Upper lobe of left lung (tissue), 6 donors: ENCODE data around the gene KLF9. TPM values are rescaled to one million over a fixed set of nuclear protein-coding genes. Genes with fewer than 3 reads are reported as not detected.
A peak's percentile ranks its signal among the peaks of the same experiment; 100 is the strongest.

ENCODE experiments used
- ATAC-seq, 2 donors: fragments of 200-7000 bp; cut with Tn5 transposase; one replicate each; pipeline ENCODE4 v1.9.1; 2022; ENCODE audit warnings: mild to moderate bottlenecking in 2 of 2, moderate library complexity in 2 of 2; ENCODE audit not compliant: low FRiP score in 2 of 2
- DNase-seq, 2 donors: peaks; one replicate each; pipeline ENCODE4 v3.0.0-alpha.2; 2019 to 2020
- H3K27ac ChIP-seq, 4 donors: fragments of 200-600 bp; sonication (generic); one replicate each; pipeline ENCODE4 v1.5.1; 2016 to 2019
- H3K27me3 ChIP-seq, 4 donors: fragments of 200-600 bp; sonication (generic); one replicate each; pipeline ENCODE4 v1.5.1; 2017 to 2019
- H3K36me3 ChIP-seq, 4 donors: fragments of 200-600 bp; sonication (generic); one replicate each; pipeline ENCODE4 v1.5.1; 2016 to 2019
- H3K4me1 ChIP-seq, 4 donors: fragments of 200-600 bp; sonication (generic); one replicate each; pipeline ENCODE4 v1.5.1; 2018 to 2019
- H3K4me3 ChIP-seq, 4 donors: fragments of 200-600 bp; sonication (generic); one replicate each; pipeline ENCODE4 v1.5.1; 2017 to 2019; ENCODE audit warnings: mild to moderate bottlenecking in 2 of 4, moderate library complexity in 1 of 4
- H3K9me3 ChIP-seq, 4 donors: fragments of 200-600 bp; sonication (generic); one replicate each; pipeline ENCODE4 v1.5.1; 2018 to 2019
- CTCF ChIP-seq, 6 experiments: fragments of 450-650 bp in 4 of 6; fragments of 200-600 bp in 2 of 6; sonication (generic) in 2 of 6; IDR thresholded peaks; one replicate each; pipeline ENCODE4 v1.5.1; 2016 to 2019; ENCODE audit warnings: antibody characterized with exemption in 6 of 6
- EP300 ChIP-seq, 4 donors: sonication (generic); formaldehyde crosslinking; IDR thresholded peaks; one replicate each; pipeline ENCODE4 v1.5.1; 2017; ENCODE audit warnings: antibody characterized with exemption in 4 of 4, control low read depth in 2 of 4
- POLR2A ChIP-seq, 4 donors: fragments of 450-650 bp; IDR thresholded peaks; one replicate each; pipeline ENCODE4 v1.5.1; 2016 to 2017; ENCODE audit warnings: antibody characterized with exemption in 4 of 4, mild to moderate bottlenecking in 2 of 4
- POLR2AphosphoS5 ChIP-seq, 2 donors: sonication (generic); formaldehyde crosslinking; IDR thresholded peaks; one replicate each; pipeline ENCODE4 v1.5.1; 2017; ENCODE audit warnings: antibody characterized with exemption in 2 of 2
- WGBS, 2 donors: methylation state at CpG; one replicate each; pipeline ENCODE4 v1.1.5; 2017 to 2018; 5-methylcytosine and 5-hydroxymethylcytosine counted together
- total RNA-seq, 6 donors: library from RNA; depleted of rRNA in 4 of 6; stranded (reverse); fragments of >200 nt in 4 of 6; gene quantifications; one replicate each; pipeline versions ENCODE4 v1.1.0 to v1.2.1, GENCODE V29; 2016 to 2021
- donor health status: DM: no; HTN: no; CAD: no; lungs with moderate emphysema.
- donor health status: DM: no; HTN: yes; CAD: no; lungs with severe emphysema.

Gene KLF9
- total RNA-seq, 6 donors from 2014 or later: 51.8 to 135 (median 83.5) TPM

- H3K36me3 ChIP-seq: no peaks in the 10 kb centered on the region
- no peaks in the 10 kb centered on the region for H3K27me3 ChIP-seq
- no peaks in the 10 kb centered on the region for H3K4me1 ChIP-seq
- no peak overlapping the region for H3K4me3 ChIP-seq
- TF ChIP-seq CTCF (IDR thresholded peaks at IDR 0.05) (no peak), EP300 (IDR thresholded peaks at IDR 0.05) (no peak), POLR2AphosphoS5 (IDR thresholded peaks at IDR 0.05) (no peak), POLR2A (IDR thresholded peaks at IDR 0.05) (no peak)
- no peak for DNase-seq
- no peaks in the 10 kb centered on the region for H3K9me3 ChIP-seq
- H3K27ac ChIP-seq: no peak overlapping the region
- WGBS, 2 donors: 63 to 76% methylated on average over 1 of the region's 1 CpG
- no peak for ATAC-seq
These were observed 34.5 kb upstream of the KLF9 start for GRCh38 chr9:70448919-70449318.

DNA sequence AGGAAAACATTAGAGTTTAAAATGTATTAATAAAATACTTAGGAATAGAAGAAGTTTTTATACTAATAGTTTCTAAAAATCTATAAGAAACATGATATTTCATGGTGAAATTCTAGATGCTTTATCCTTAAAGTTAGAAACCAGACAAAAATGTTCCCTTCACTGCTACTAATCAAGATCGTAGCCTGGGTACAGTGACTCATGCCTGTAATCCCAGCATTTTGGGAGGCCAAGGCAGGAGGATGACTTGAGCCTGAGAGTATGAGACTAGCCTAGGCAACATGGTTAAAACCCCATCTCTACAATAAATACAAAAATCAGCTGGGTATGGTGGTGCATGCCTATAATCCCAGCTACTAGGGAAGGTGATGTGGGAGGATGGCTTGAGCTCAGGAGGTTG is 30.4 kb upstream of the KLF9 start:
- 79 to 92% methylated on average over 1 of the region's 1 CpG for WGBS, 2 donors

GRCh38 chr9:70442328-70442848 is 27.9 kb upstream of the KLF9 start:
- no peaks in the 10 kb centered on the region for H3K36me3 ChIP-seq
- TF ChIP-seq CTCF (IDR thresholded peaks at IDR 0.05) (no peak), EP300 (IDR thresholded peaks at IDR 0.05) (no peak), POLR2AphosphoS5 (IDR thresholded peaks at IDR 0.05) (no peak), POLR2A (IDR thresholded peaks at IDR 0.05) (no peak)
- H3K4me3 ChIP-seq: no peak overlapping the region
- H3K27ac ChIP-seq: no peak overlapping the region
- ATAC-seq (no peak), DNase-seq (no peak)
- peaks cover 5 to 31% (median 22%) of the 10 kb centered on the region in 4 donors for H3K4me1 ChIP-seq
- no peaks in the 10 kb centered on the region for H3K9me3 ChIP-seq
- WGBS, 2 donors: 82 to 92% methylated on average over 1 of the region's 1 CpG
- no peaks in the 10 kb centered on the region for H3K27me3 ChIP-seq

More for the DNA sequence above, 30.4 kb upstream of the KLF9 start:
- ATAC-seq: no peak
- no peak for TF ChIP-seq EP300 (IDR thresholded peaks at IDR 0.05)
- no peak for TF ChIP-seq CTCF (IDR thresholded peaks at IDR 0.05)
- no peak for TF ChIP-seq POLR2AphosphoS5 (IDR thresholded peaks at IDR 0.05)
- TF ChIP-seq POLR2A (IDR thresholded peaks at IDR 0.05): no peak
- Histone ChIP-seq H3K4me1 (peaks cover 0 to 5% (median 4%) of the 10 kb centered on the region in 4 donors), H3K9me3 (no peaks in the 10 kb centered on the region), H3K27me3 (no peaks in the 10 kb centered on the region), H3K27ac (no peak overlapping the region), H3K36me3 (no peaks in the 10 kb centered on the region), H3K4me3 (no peak overlapping the region)
- DNase-seq: no peak

GRCh38 chr9:70441622-70442021 is 27.2 kb upstream of the KLF9 start:
- Histone ChIP-seq H3K4me1 (peaks cover 5 to 37% (median 25%) of the 10 kb centered on the region in 4 donors), H3K27me3 (no peaks in the 10 kb centered on the region), H3K27ac (no peak overlapping the region), H3K4me3 (no peak overlapping the region), H3K9me3 (no peaks in the 10 kb centered on the region), H3K36me3 (no peaks in the 10 kb centered on the region)
- DNase-seq (no peak), ATAC-seq (no peak)
- no peak for TF ChIP-seq POLR2AphosphoS5 (IDR thresholded peaks at IDR 0.05)
- no peak for TF ChIP-seq CTCF (IDR thresholded peaks at IDR 0.05)
- TF ChIP-seq POLR2A (IDR thresholded peaks at IDR 0.05): no peak
- no peak for TF ChIP-seq EP300 (IDR thresholded peaks at IDR 0.05)

GRCh38 chr9:70439991-70440706 is 25.7 kb upstream of the KLF9 start:
- Histone ChIP-seq H3K27me3 (no peaks in the 10 kb centered on the region), H3K36me3 (no peaks in the 10 kb centered on the region), H3K9me3 (no peaks in the 10 kb centered on the region), H3K4me3 (no peak overlapping the region), H3K27ac (peak overlapping the region in 1 of 4 donors; percentile 87), H3K4me1 (peaks cover 13 to 48% (median 34%) of the 10 kb centered on the region in 4 donors)
- TF ChIP-seq CTCF (IDR thresholded peaks at IDR 0.05): no peak
- TF ChIP-seq POLR2AphosphoS5 (IDR thresholded peaks at IDR 0.05): no peak
- no peak for TF ChIP-seq EP300 (IDR thresholded peaks at IDR 0.05)
- TF ChIP-seq POLR2A (IDR thresholded peaks at IDR 0.05): no peak
- WGBS, 2 donors: 42 to 55% methylated on average over 5 of the region's 5 CpGs
- DNase-seq: no peak
- ATAC-seq: no peak
